Mammary epithelial cell (primary cell): ENCODE measurements around the gene LRMDA.

Experiments
- EZH2 ChIP-seq: IDR thresholded peaks from 2 replicates; pipeline ENCODE4 v1.6.1; 2012; ENCODE audit warnings: low read length, inconsistent platforms, borderline replicate concordance
- TF ChIP-seq, protein P1 (sequence below), 2 donors: IDR thresholded peaks in 1 of 2; conservative IDR thresholded peaks in 1 of 2; 2 replicates each; pipeline ENCODE4 v1.5.1; 2011 to 2012; ENCODE audit warnings: inconsistent platforms in 2 of 2, low read length in 2 of 2, mild to moderate bottlenecking in 2 of 2, control low read depth in 1 of 2, low read depth in 1 of 2; ENCODE audit not compliant: insufficient read depth in 1 of 2; ENCODE audit errors: extremely low read depth in 1 of 2

DNA sequence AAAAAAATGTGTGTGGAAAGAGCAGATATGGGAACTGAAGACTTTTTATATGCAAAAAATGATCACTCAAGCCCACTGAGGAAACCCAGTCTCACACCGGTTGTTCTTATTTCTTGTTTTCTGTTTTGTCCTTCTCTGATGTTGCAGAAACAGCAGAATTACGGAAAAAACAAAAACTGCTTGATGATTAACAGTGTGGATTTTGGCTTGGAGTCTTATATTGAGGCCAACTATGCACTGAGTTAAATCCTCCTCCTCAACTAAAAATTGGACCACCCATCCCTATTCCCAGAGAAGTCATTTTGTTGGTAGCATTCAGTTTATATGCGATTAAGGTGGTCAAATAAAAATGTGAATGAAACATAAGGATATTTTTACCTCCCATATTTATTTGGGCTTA, 246.1 kb downstream of the LRMDA start:
- TF ChIP-seq, protein P1, sequence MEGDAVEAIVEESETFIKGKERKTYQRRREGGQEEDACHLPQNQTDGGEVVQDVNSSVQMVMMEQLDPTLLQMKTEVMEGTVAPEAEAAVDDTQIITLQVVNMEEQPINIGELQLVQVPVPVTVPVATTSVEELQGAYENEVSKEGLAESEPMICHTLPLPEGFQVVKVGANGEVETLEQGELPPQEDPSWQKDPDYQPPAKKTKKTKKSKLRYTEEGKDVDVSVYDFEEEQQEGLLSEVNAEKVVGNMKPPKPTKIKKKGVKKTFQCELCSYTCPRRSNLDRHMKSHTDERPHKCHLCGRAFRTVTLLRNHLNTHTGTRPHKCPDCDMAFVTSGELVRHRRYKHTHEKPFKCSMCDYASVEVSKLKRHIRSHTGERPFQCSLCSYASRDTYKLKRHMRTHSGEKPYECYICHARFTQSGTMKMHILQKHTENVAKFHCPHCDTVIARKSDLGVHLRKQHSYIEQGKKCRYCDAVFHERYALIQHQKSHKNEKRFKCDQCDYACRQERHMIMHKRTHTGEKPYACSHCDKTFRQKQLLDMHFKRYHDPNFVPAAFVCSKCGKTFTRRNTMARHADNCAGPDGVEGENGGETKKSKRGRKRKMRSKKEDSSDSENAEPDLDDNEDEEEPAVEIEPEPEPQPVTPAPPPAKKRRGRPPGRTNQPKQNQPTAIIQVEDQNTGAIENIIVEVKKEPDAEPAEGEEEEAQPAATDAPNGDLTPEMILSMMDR (conservative IDR thresholded peaks at IDR 0.05 in 1 of 2, IDR thresholded peaks at IDR 0.05 in 1 of 2; ENCODE audit: extremely low read depth in 1 of 2, insufficient read depth in 1 of 2, low read depth in 1 of 2, low read length in 2 of 2) = no peak
- no peak for TF ChIP-seq EZH2
